Effector memory CD8-positive, alpha-beta T cell (primary cell): ENCODE data around the gene FUT8.

ENCODE experiments used
- ATAC-seq: fragments of 150-1000 bp; cut with Tn5 transposase; replicated peaks from 2 replicates; pipeline ENCODE4 v1.10.0; 2021; ENCODE audit warnings: mild to moderate bottlenecking, moderate library complexity
- DNase-seq, 3 experiments: peaks; one replicate each; pipeline ENCODE4 v3.0.0; 2021
- H3K27ac Mint-ChIP-seq, 2 donors: one replicate each; pipeline ENCODE4 v1.8.0; 2022; ENCODE audit warnings: mild to moderate bottlenecking in 2 of 2, mixed read lengths in 2 of 2, moderate library complexity in 2 of 2
- H3K27me3 Mint-ChIP-seq, 2 donors: one replicate each; pipeline ENCODE4 v1.8.0; 2022; ENCODE audit warnings: mixed read lengths in 2 of 2
- H3K36me3 Mint-ChIP-seq: one replicate; pipeline ENCODE4 v1.8.0; 2022; ENCODE audit warnings: mild to moderate bottlenecking, moderate library complexity, mixed read lengths; ENCODE audit not compliant: insufficient read depth
- H3K4me1 Mint-ChIP-seq, 2 donors: one replicate each; pipeline ENCODE4 v1.8.0; 2022; ENCODE audit warnings: low read depth in 2 of 2, mixed read lengths in 2 of 2
- H3K4me3 Mint-ChIP-seq, 2 donors: one replicate each; pipeline ENCODE4 v1.8.0; 2022; ENCODE audit warnings: mild to moderate bottlenecking in 2 of 2, mixed read lengths in 2 of 2, moderate library complexity in 2 of 2
- H3K9me3 Mint-ChIP-seq, 2 donors: one replicate each; pipeline ENCODE4 v1.8.0; 2022; ENCODE audit warnings: mixed read lengths in 2 of 2

The FUT8 gene

GRCh38 chr14:65403231-65403630, 9.3 kb upstream of the FUT8 start:
- H3K36me3 Mint-ChIP-seq, result no peaks in the 10 kb centered on the region
- DNase-seq (no peak), ATAC-seq (no peak)
- H3K9me3 Mint-ChIP-seq, result no peaks in the 10 kb centered on the region
- H3K27me3 Mint-ChIP-seq, result no peaks in the 10 kb centered on the region
- no peak overlapping the region for H3K4me3 Mint-ChIP-seq
- no peaks in the 10 kb centered on the region for H3K4me1 Mint-ChIP-seq
- H3K27ac Mint-ChIP-seq, result no peak overlapping the region

GRCh38 chr14:65408113-65408512, 4.4 kb upstream of the FUT8 start:
- H3K4me3 Mint-ChIP-seq, result no peak overlapping the region
- no peak for ATAC-seq
- peaks cover 10% of the 10 kb centered on the region for H3K36me3 Mint-ChIP-seq
- DNase-seq, result no peak
- no peaks in the 10 kb centered on the region for H3K27me3 Mint-ChIP-seq
- H3K9me3 Mint-ChIP-seq, result no peaks in the 10 kb centered on the region
- H3K4me1 Mint-ChIP-seq, result peaks cover 6 to 12% of the 10 kb centered on the region in 2 donors
- no peak overlapping the region for H3K27ac Mint-ChIP-seq

GRCh38 chr14:65410640-65411039, 1.9 kb upstream of the FUT8 start:
- H3K4me3 Mint-ChIP-seq, result peak overlapping the region; percentile 97 to 98
- DNase-seq (no peak), ATAC-seq (no peak)
- no peaks in the 10 kb centered on the region for H3K9me3 Mint-ChIP-seq
- peaks cover 15 to 27% of the 10 kb centered on the region in 2 donors for H3K4me1 Mint-ChIP-seq
- peak overlapping the region in 1 of 2 donors; percentile 99 for H3K27ac Mint-ChIP-seq
- H3K27me3 Mint-ChIP-seq, result no peaks in the 10 kb centered on the region
- H3K36me3 Mint-ChIP-seq, result peaks cover 10% of the 10 kb centered on the region

- peak; percentile 57 for ATAC-seq
- peak overlapping the region; percentile 96 to 99 for H3K27ac Mint-ChIP-seq
- H3K4me1 Mint-ChIP-seq, result peaks cover 15 to 27% of the 10 kb centered on the region in 2 donors
- DNase-seq, result peak; percentile 62 to 64 (median 64)
- H3K9me3 Mint-ChIP-seq, result no peaks in the 10 kb centered on the region
- peak overlapping the region; percentile 97 to 98 for H3K4me3 Mint-ChIP-seq
- peaks cover 10% of the 10 kb centered on the region for H3K36me3 Mint-ChIP-seq
- no peaks in the 10 kb centered on the region for H3K27me3 Mint-ChIP-seq
Observed at GRCh38 chr14:65411656-65412031, 886 bp upstream of the FUT8 start.

- Mint-ChIP-seq H3K27me3 (no peaks in the 10 kb centered on the region), H3K27ac (peak overlapping the region; percentile 96 to 99), H3K4me1 (peaks cover 15 to 30% of the 10 kb centered on the region in 2 donors), H3K36me3 (peaks cover 10% of the 10 kb centered on the region), H3K9me3 (no peaks in the 10 kb centered on the region), H3K4me3 (peak overlapping the region; percentile 97 to 98)
- DNase-seq, result peak in 2 of 3 experiments; percentile 19 to 37
- ATAC-seq, result peak; percentile 51
Observed at GRCh38 chr14:65412856-65413738, 567 bp downstream of the FUT8 start.

GRCh38 chr14:65413739-65414045, 1.2 kb downstream of the FUT8 start:
- ATAC-seq (no peak), DNase-seq (no peak)
- Mint-ChIP-seq H3K36me3 (peaks cover 10% of the 10 kb centered on the region), H3K27ac (peak overlapping the region; percentile 17 to 71), H3K4me3 (peak overlapping the region; percentile 97 to 98), H3K27me3 (no peaks in the 10 kb centered on the region), H3K9me3 (no peaks in the 10 kb centered on the region), H3K4me1 (peaks cover 15 to 30% of the 10 kb centered on the region in 2 donors)

- Mint-ChIP-seq H3K4me1 (peaks cover 15 to 27% of the 10 kb centered on the region in 2 donors), H3K27ac (no peak overlapping the region), H3K4me3 (no peak overlapping the region), H3K9me3 (no peaks in the 10 kb centered on the region), H3K36me3 (peaks cover 10% of the 10 kb centered on the region), H3K27me3 (no peaks in the 10 kb centered on the region)
- peak in 2 of 3 experiments; percentile 4 to 6 for DNase-seq
- no peak for ATAC-seq
Observed at GRCh38 chr14:65414961-65415589, 2.5 kb downstream of the FUT8 start.

- no peak overlapping the region for H3K27ac Mint-ChIP-seq
- no peaks in the 10 kb centered on the region for H3K9me3 Mint-ChIP-seq
- ATAC-seq (no peak), DNase-seq (no peak)
- peaks cover 10% of the 10 kb centered on the region for H3K36me3 Mint-ChIP-seq
- no peaks in the 10 kb centered on the region for H3K27me3 Mint-ChIP-seq
- H3K4me1 Mint-ChIP-seq, result peaks cover 15 to 27% of the 10 kb centered on the region in 2 donors
- H3K4me3 Mint-ChIP-seq, result no peak overlapping the region
Observed at GRCh38 chr14:65415613-65416012, 3.1 kb downstream of the FUT8 start.

GRCh38 chr14:65419593-65420252, 7.2 kb downstream of the FUT8 start:
- no peak for DNase-seq
- no peaks in the 10 kb centered on the region for H3K9me3 Mint-ChIP-seq
- peaks cover 3% of the 10 kb centered on the region for H3K36me3 Mint-ChIP-seq
- peaks cover 11 to 14% of the 10 kb centered on the region in 2 donors for H3K4me1 Mint-ChIP-seq
- H3K4me3 Mint-ChIP-seq, result no peak overlapping the region
- ATAC-seq, result no peak
- H3K27me3 Mint-ChIP-seq, result no peaks in the 10 kb centered on the region
- H3K27ac Mint-ChIP-seq, result peak overlapping the region in 1 of 2 donors; percentile 68

GRCh38 chr14:65421201-65421981, 8.9 kb downstream of the FUT8 start:
- H3K9me3 Mint-ChIP-seq, result no peaks in the 10 kb centered on the region
- no peaks in the 10 kb centered on the region for H3K27me3 Mint-ChIP-seq
- peaks cover 15 to 23% of the 10 kb centered on the region in 2 donors for H3K4me1 Mint-ChIP-seq
- no peak overlapping the region for H3K4me3 Mint-ChIP-seq
- ATAC-seq (no peak), DNase-seq (no peak)
- peaks cover 3% of the 10 kb centered on the region for H3K36me3 Mint-ChIP-seq
- H3K27ac Mint-ChIP-seq, result no peak overlapping the region

- DNase-seq (no peak), ATAC-seq (no peak)
- no peak overlapping the region for H3K4me3 Mint-ChIP-seq
- no peaks in the 10 kb centered on the region for H3K9me3 Mint-ChIP-seq
- peaks cover 18 to 25% of the 10 kb centered on the region in 2 donors for H3K4me1 Mint-ChIP-seq
- H3K36me3 Mint-ChIP-seq, result peaks cover 3% of the 10 kb centered on the region
- no peak overlapping the region for H3K27ac Mint-ChIP-seq
- no peaks in the 10 kb centered on the region for H3K27me3 Mint-ChIP-seq
Observed at GRCh38 chr14:65422088-65422834, 9.7 kb downstream of the FUT8 start.

GRCh38 chr14:65423982-65424381, 11.5 kb downstream of the FUT8 start:
- Mint-ChIP-seq H3K36me3 (peaks cover 3% of the 10 kb centered on the region), H3K27me3 (no peaks in the 10 kb centered on the region), H3K4me3 (peak overlapping the region in 1 of 2 donors; percentile 1), H3K4me1 (peaks cover 23 to 34% of the 10 kb centered on the region in 2 donors), H3K9me3 (no peaks in the 10 kb centered on the region), H3K27ac (peak overlapping the region in 1 of 2 donors; percentile 69)
- DNase-seq (no peak), ATAC-seq (no peak)
